Panc1 (cell line): Measurements from ENCODE around the gene TSHZ1.

Experiments used
- POLR2AphosphoS5 ChIP-seq: IDR thresholded peaks from 2 replicates; pipeline ENCODE4 v1.6.1; 2012; ENCODE audit warnings: mild to moderate bottlenecking, low read depth, low read length, moderate library complexity
- SIN3A ChIP-seq: IDR thresholded peaks from 2 replicates; pipeline ENCODE4 v1.6.1; 2012; ENCODE audit warnings: low read depth, mild to moderate bottlenecking, low read length, moderate library complexity, borderline replicate concordance; ENCODE audit not compliant: insufficient read depth
- TCF7L2 ChIP-seq: IDR thresholded peaks from 2 replicates; pipeline ENCODE4 v1.6.1; 2011; ENCODE audit warnings: mild to moderate bottlenecking, low read depth, low read length, inconsistent platforms
- TF ChIP-seq, protein P1 (sequence below): fragments of 450-650 bp; IDR thresholded peaks from 2 replicates; pipeline ENCODE4 v1.5.1; 2017; ENCODE audit warnings: mild to moderate bottlenecking
- TF ChIP-seq, protein P2 (sequence below), 2 experiments: IDR thresholded peaks; 2 replicates each; pipeline ENCODE4 v1.6.1; 2011 to 2012; ENCODE audit warnings: low read depth in 2 of 2, control low read depth in 1 of 2, low read length in 1 of 2, mild to moderate bottlenecking in 1 of 2, moderate library complexity in 1 of 2; ENCODE audit not compliant: insufficient read depth in 1 of 2

DNA sequence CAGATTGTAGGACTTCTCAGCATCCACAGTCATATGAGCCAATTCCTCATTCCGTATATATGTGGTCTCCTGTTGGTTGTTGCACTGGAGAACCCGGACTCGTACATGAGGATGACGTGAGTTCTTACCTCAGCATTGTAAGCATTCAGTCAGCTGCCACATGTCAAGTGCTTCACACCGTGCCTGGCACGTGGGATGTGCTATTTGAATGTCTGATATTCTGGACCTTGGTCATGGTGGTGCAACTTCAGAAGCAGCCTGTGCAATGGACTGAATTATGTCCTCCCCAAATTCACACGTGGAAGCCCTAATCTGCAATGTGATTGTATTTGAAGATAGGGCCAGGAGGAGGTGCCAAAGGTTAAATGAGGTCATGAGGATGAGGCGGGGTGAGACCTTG is 33.7 kb upstream of the TSHZ1 start:
- TF ChIP-seq, protein P1, sequence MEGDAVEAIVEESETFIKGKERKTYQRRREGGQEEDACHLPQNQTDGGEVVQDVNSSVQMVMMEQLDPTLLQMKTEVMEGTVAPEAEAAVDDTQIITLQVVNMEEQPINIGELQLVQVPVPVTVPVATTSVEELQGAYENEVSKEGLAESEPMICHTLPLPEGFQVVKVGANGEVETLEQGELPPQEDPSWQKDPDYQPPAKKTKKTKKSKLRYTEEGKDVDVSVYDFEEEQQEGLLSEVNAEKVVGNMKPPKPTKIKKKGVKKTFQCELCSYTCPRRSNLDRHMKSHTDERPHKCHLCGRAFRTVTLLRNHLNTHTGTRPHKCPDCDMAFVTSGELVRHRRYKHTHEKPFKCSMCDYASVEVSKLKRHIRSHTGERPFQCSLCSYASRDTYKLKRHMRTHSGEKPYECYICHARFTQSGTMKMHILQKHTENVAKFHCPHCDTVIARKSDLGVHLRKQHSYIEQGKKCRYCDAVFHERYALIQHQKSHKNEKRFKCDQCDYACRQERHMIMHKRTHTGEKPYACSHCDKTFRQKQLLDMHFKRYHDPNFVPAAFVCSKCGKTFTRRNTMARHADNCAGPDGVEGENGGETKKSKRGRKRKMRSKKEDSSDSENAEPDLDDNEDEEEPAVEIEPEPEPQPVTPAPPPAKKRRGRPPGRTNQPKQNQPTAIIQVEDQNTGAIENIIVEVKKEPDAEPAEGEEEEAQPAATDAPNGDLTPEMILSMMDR: no peak
- TF ChIP-seq POLR2AphosphoS5 (no peak), TCF7L2 (no peak), SIN3A (no peak)
- TF ChIP-seq, protein P2, sequence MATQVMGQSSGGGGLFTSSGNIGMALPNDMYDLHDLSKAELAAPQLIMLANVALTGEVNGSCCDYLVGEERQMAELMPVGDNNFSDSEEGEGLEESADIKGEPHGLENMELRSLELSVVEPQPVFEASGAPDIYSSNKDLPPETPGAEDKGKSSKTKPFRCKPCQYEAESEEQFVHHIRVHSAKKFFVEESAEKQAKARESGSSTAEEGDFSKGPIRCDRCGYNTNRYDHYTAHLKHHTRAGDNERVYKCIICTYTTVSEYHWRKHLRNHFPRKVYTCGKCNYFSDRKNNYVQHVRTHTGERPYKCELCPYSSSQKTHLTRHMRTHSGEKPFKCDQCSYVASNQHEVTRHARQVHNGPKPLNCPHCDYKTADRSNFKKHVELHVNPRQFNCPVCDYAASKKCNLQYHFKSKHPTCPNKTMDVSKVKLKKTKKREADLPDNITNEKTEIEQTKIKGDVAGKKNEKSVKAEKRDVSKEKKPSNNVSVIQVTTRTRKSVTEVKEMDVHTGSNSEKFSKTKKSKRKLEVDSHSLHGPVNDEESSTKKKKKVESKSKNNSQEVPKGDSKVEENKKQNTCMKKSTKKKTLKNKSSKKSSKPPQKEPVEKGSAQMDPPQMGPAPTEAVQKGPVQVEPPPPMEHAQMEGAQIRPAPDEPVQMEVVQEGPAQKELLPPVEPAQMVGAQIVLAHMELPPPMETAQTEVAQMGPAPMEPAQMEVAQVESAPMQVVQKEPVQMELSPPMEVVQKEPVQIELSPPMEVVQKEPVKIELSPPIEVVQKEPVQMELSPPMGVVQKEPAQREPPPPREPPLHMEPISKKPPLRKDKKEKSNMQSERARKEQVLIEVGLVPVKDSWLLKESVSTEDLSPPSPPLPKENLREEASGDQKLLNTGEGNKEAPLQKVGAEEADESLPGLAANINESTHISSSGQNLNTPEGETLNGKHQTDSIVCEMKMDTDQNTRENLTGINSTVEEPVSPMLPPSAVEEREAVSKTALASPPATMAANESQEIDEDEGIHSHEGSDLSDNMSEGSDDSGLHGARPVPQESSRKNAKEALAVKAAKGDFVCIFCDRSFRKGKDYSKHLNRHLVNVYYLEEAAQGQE (IDR thresholded peaks at IDR 0.05; ENCODE audit: insufficient read depth in 1 of 2, low read depth in 2 of 2, low read length in 1 of 2): no peak
